ENCODE data around the gene FTCD.

GRCh38 chr21:46100020-46100419 lies 55.4 kb downstream of the FTCD start:
- TF ChIP-seq, protein P1, sequence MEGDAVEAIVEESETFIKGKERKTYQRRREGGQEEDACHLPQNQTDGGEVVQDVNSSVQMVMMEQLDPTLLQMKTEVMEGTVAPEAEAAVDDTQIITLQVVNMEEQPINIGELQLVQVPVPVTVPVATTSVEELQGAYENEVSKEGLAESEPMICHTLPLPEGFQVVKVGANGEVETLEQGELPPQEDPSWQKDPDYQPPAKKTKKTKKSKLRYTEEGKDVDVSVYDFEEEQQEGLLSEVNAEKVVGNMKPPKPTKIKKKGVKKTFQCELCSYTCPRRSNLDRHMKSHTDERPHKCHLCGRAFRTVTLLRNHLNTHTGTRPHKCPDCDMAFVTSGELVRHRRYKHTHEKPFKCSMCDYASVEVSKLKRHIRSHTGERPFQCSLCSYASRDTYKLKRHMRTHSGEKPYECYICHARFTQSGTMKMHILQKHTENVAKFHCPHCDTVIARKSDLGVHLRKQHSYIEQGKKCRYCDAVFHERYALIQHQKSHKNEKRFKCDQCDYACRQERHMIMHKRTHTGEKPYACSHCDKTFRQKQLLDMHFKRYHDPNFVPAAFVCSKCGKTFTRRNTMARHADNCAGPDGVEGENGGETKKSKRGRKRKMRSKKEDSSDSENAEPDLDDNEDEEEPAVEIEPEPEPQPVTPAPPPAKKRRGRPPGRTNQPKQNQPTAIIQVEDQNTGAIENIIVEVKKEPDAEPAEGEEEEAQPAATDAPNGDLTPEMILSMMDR (conservative IDR thresholded peaks at IDR 0.05; ENCODE audit: low read depth, low read length) = no peak
- no peak for TF ChIP-seq EZH2 (IDR thresholded peaks at IDR 0.05; ENCODE audit: low read length, unreplicated experiment)
